HUES6 (cell line): ENCODE results near the gene MICU1.

Experiments
- H3K27ac ChIP-seq: 2 replicates; pipeline ENCODE4 v1.7.0; 2013; ENCODE audit warnings: low read depth, mild to moderate bottlenecking, low read length, inconsistent platforms
- H3K27me3 ChIP-seq: 2 replicates; pipeline ENCODE4 v1.6.1; 2013; ENCODE audit warnings: low read length; ENCODE audit not compliant: control insufficient read depth, insufficient read depth
- H3K36me3 ChIP-seq: 2 replicates; pipeline ENCODE4 v1.6.1; 2013; ENCODE audit warnings: low read length; ENCODE audit not compliant: control insufficient read depth, insufficient read depth
- H3K4me1 ChIP-seq: 2 replicates; pipeline ENCODE4 v1.6.1; 2013; ENCODE audit warnings: low read length; ENCODE audit not compliant: control insufficient read depth, insufficient read depth
- H3K4me3 ChIP-seq: 2 replicates; pipeline ENCODE4 v1.5.1; 2013; ENCODE audit warnings: low read depth, low read length
- H3K9ac ChIP-seq: one replicate; pipeline ENCODE4 v1.6.1; 2013; ENCODE audit warnings: mild to moderate bottlenecking, low read length
- H3K9me3 ChIP-seq: 2 replicates; pipeline ENCODE4 v1.6.1; 2013; ENCODE audit warnings: low read depth, low read length; ENCODE audit not compliant: control insufficient read depth, insufficient read depth

Gene MICU1

GRCh38 chr10:72625276-72625607 lies 637 bp downstream of the MICU1 start:
- no peaks in the 10 kb centered on the region for H3K27me3 ChIP-seq
- no peaks in the 10 kb centered on the region for H3K4me1 ChIP-seq
- H3K4me3 ChIP-seq, result peak overlapping the region; percentile 99
- H3K9me3 ChIP-seq, result no peaks in the 10 kb centered on the region
- H3K36me3 ChIP-seq, result no peaks in the 10 kb centered on the region
- H3K27ac ChIP-seq, result no peak overlapping the region
- peak overlapping the region; percentile 83 for H3K9ac ChIP-seq

- Histone ChIP-seq H3K9me3 (no peaks in the 10 kb centered on the region), H3K9ac (no peak overlapping the region), H3K27ac (no peak overlapping the region), H3K4me3 (no peak overlapping the region), H3K4me1 (no peaks in the 10 kb centered on the region), H3K36me3 (no peaks in the 10 kb centered on the region), H3K27me3 (no peaks in the 10 kb centered on the region)
Measured at GRCh38 chr10:72622271-72622670, 3.6 kb downstream of the MICU1 start.

GRCh38 chr10:72616716-72617115 lies 9.2 kb downstream of the MICU1 start:
- Histone ChIP-seq H3K4me3 (no peak overlapping the region), H3K27me3 (no peaks in the 10 kb centered on the region), H3K36me3 (no peaks in the 10 kb centered on the region), H3K9me3 (no peaks in the 10 kb centered on the region; the same call in 1 of the 2 replicates), H3K9ac (no peak overlapping the region), H3K4me1 (no peaks in the 10 kb centered on the region), H3K27ac (no peak overlapping the region)

- H3K27me3 ChIP-seq, result no peaks in the 10 kb centered on the region
- no peak overlapping the region for H3K27ac ChIP-seq
- H3K4me3 ChIP-seq, result no peak overlapping the region
- no peaks in the 10 kb centered on the region for H3K4me1 ChIP-seq
- H3K36me3 ChIP-seq, result no peaks in the 10 kb centered on the region
- H3K9me3 ChIP-seq, result no peaks in the 10 kb centered on the region; the same call in 1 of the 2 replicates
- no peak overlapping the region for H3K9ac ChIP-seq
Measured at GRCh38 chr10:72615970-72616369, 9.9 kb downstream of the MICU1 start.

GRCh38 chr10:72612203-72612826 lies 13.6 kb downstream of the MICU1 start:
- Histone ChIP-seq H3K27ac (no peak overlapping the region), H3K4me1 (no peaks in the 10 kb centered on the region), H3K9ac (no peak overlapping the region), H3K36me3 (no peaks in the 10 kb centered on the region), H3K27me3 (no peaks in the 10 kb centered on the region), H3K4me3 (no peak overlapping the region), H3K9me3 (no peaks in the 10 kb centered on the region; the same call in 1 of the 2 replicates)

- no peak overlapping the region for H3K27ac ChIP-seq
- no peaks in the 10 kb centered on the region for H3K27me3 ChIP-seq
- no peaks in the 10 kb centered on the region for H3K4me1 ChIP-seq
- no peaks in the 10 kb centered on the region for H3K36me3 ChIP-seq
- H3K9ac ChIP-seq, result no peak overlapping the region
- no peaks in the 10 kb centered on the region; the same call in 1 of the 2 replicates for H3K9me3 ChIP-seq
- H3K4me3 ChIP-seq, result no peak overlapping the region
Measured at GRCh38 chr10:72611783-72612182, 14.1 kb downstream of the MICU1 start.

GRCh38 chr10:72610466-72610865 lies 15.4 kb downstream of the MICU1 start:
- H3K4me3 ChIP-seq, result no peak overlapping the region
- H3K36me3 ChIP-seq, result no peaks in the 10 kb centered on the region
- H3K9me3 ChIP-seq, result no peaks in the 10 kb centered on the region
- H3K27ac ChIP-seq, result no peak overlapping the region
- no peak overlapping the region for H3K9ac ChIP-seq
- peaks cover under 1% of the 10 kb centered on the region; the same call in 1 of the 2 replicates for H3K4me1 ChIP-seq
- no peaks in the 10 kb centered on the region for H3K27me3 ChIP-seq

GRCh38 chr10:72605122-72605521 lies 20.8 kb downstream of the MICU1 start:
- Histone ChIP-seq H3K27ac (no peak overlapping the region), H3K4me1 (peaks cover 10% of the 10 kb centered on the region; the same call in 1 of the 2 replicates), H3K4me3 (no peak overlapping the region), H3K9me3 (no peaks in the 10 kb centered on the region), H3K9ac (no peak overlapping the region), H3K27me3 (no peaks in the 10 kb centered on the region), H3K36me3 (no peaks in the 10 kb centered on the region)

- Histone ChIP-seq H3K27me3 (no peaks in the 10 kb centered on the region), H3K4me3 (no peak overlapping the region), H3K4me1 (peaks cover 14% of the 10 kb centered on the region; the same call in 1 of the 2 replicates), H3K36me3 (no peaks in the 10 kb centered on the region), H3K9ac (no peak overlapping the region), H3K9me3 (no peaks in the 10 kb centered on the region), H3K27ac (no peak overlapping the region)
Measured at GRCh38 chr10:72601144-72601543, 24.7 kb downstream of the MICU1 start.

GRCh38 chr10:72598769-72599701 lies 26.8 kb downstream of the MICU1 start:
- Histone ChIP-seq H3K9me3 (no peaks in the 10 kb centered on the region), H3K4me3 (no peak overlapping the region), H3K9ac (no peak overlapping the region), H3K27ac (no peak overlapping the region), H3K36me3 (no peaks in the 10 kb centered on the region), H3K27me3 (no peaks in the 10 kb centered on the region), H3K4me1 (peaks cover 10% of the 10 kb centered on the region; the same call in 1 of the 2 replicates)

- Histone ChIP-seq H3K36me3 (no peaks in the 10 kb centered on the region), H3K9ac (no peak overlapping the region), H3K27me3 (no peaks in the 10 kb centered on the region), H3K27ac (no peak overlapping the region), H3K4me3 (no peak overlapping the region), H3K4me1 (peaks cover 10% of the 10 kb centered on the region; the same call in 1 of the 2 replicates), H3K9me3 (no peaks in the 10 kb centered on the region)
Measured at GRCh38 chr10:72597897-72598296, 28.0 kb downstream of the MICU1 start.
